HG03025 (cell line): Measurements from ENCODE around the gene RDH13.
"Not testable (repeated sequence)": the region's sequence is repeated elsewhere in the genome, so short reads cannot be mapped to it uniquely, and the experiment has no call there.

Source experiments
- ATAC-seq: cut with Tn5 transposase; IDR thresholded peaks from one replicate; pipeline ENCODE4 v1.9.1; 2021; ENCODE audit warnings: mild to moderate bottlenecking, moderate library complexity; ENCODE audit not compliant: unreplicated experiment, low FRiP score

The RDH13 gene

DNA sequence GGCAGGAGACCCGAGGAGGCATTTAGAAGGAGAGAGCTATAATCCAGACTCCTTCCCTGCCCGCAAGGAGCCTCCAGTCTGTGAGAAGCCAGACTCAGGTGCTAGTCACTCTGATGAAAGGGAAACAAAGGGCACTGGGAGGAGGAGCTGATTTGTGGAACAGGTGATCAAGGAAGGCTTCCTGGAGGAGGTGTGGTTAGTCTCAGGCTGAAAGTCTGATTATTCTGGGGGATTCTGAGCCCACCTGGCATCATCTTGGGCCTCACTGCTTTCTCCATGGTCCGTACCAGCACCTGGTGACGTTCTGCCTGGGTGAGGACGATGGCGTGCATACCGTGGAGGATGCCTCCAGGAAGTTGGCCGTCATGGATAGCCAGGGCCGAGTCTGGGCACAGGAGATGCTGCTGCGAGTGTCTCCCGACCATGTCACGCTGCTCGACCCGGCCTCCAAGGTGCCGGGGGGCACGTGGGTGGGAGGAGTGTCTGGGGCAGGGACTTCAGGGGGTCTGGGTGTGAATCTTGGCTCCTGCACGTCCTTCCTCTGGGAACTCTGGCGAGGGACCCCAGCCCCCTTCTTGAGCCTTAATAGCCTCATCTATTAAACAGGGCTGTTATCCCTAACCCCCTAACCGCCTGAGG, 16.6 kb upstream of the RDH13 start:
- no peak for ATAC-seq

DNA sequence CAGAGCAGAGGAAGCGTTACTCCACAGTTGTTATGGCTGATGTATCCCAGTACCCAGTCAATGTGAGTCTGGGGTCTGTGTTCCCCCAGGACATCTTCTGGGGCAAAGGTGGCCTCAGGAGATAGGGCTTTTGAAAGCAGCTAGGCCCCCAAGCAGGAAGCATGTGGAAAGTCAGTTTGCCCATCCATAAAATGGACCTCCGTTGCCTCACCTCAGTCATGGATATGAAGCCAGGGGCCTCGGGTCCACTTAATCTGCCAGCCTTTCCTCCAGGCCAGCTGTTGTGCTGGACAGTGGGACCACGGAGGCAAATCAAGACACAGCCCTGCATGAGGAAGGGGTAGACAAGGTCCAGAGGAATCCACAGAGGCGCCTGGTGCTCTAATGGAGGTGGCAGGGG, 16.0 kb upstream of the RDH13 start:
- ATAC-seq, result no peak

- no peak for ATAC-seq
These were observed 14.2 kb upstream of the RDH13 start for GRCh38 chr19:55077106-55077505.

DNA sequence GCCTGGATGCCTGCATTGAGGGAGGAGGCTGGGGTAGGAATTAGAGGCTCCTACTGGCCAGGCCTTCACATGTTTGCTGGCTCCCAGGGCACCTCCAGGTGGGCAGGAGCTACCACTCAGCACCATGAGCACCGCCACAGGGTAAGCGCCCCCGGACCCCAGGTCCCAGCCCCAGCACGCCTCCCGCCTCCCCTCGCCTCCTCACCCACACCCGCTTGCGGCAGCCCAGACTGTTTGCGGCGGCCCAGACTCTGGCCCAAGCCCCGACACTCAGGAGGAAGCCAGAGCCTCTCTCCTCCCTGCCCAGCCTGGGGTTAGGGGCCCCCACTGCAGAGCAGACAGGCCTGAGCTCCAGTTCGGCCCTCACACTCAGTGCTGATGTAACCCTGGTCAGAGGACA, 13.4 kb upstream of the RDH13 start:
- ATAC-seq, result no peak

DNA sequence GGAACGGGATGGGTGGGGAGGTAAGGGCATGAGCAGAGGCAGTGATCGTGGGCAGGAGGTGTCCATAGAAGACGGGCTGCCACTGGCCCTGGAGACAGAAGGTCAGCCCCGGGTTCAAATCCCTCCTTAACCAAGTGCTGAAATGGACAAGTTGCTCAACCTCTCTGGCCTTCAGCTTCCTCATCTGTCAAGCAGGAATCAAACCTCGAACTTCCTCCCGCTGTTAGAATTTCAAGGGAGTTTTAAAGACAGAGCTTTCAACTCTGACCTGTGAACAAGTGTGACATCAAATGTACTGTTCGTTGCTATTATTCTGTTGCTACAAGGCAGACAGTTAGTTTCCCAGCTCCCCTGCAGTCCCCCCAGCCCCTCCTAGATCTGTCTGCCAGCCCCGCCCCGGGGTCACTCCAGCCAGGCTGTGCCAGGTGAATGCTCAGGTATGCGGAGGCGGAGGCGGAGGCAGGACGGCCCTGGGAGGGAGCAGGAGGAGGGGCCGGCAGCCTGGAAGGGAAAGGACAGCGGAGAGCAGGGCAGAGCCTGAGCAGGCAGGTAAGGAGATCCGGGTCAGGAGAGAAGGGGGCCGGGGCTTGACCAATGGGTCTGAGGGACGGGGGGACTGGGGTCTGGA, 12.5 kb upstream of the RDH13 start, which contains the start of gene EPS8L1:
EPS8L1 (plus strand) TSS at position 499 of the 628 bp plus-strand sequence. CDS start 576 bp downstream, outside the sequence.
- no peak for ATAC-seq

DNA sequence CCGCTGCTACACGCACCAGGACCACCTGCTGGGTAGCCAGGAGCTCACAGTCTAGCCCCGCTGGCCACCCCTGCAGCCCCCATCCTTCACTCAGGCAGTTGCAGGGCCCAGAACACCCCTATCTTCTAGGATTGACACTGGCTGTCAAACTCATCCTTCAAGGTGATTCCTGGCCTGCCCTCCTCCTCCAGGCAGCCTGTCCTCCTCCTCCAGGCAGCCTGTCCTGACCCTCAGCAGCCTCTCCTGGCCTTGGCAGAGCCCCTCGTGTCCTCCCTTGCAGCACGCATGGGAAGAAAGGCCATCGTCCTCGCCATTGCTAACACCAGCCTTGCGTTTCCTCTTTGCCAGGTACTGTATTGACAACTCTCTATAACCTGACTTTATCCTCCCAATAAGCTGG, 9.0 kb upstream of the RDH13 start:
- ATAC-seq, result no peak

DNA sequence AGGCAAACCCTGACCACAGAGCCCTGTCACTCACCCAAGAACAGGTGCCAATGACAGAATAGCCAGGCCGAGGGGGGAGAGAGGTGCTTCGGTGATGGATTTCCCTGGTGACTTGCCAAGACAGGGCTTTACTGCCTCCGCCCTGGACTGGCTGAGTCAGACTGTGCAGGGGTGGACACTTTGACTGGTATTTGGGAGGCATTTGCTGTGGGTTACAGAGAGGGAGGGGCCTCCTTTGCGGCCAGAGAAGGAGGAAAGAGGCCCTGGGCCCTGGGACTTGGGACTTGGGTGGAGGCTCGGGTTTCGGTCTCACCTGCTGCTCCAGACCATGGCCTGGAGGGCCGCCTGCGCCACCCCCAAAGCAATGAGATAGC, 8.2 kb upstream of the RDH13 start:
- no peak for ATAC-seq

DNA sequence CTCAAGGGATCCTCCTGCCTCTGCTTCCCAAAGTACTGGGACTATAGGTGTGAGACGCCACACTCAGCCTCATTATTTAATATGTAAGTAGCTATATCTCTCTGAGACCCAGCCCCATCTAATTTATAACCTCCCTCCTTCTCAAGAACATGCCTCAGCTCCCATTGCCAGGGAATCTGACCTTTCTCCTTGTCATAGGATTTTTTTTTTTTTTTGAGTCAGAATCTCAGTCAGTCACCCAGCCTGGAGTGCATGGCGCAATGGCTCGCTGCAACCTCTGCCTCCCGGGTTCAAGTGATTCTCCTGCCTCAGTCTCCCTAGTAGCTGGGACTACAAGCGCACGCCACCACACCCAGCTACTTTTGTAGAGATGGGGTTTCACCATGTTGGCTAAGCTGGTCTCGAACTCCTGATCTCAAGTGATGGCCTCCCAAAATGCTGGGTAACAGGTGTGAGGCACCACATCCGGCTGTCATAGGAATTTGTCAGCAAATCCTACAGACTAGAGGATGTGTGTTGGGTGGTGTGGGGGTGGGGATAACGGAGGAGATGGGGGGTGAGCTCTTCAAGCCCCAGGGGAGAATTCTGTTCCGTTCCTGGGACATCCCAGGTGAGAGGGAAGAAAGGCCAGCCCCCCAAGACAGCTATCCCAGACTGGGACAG, 7.6 kb upstream of the RDH13 start:
- no peak for ATAC-seq

DNA sequence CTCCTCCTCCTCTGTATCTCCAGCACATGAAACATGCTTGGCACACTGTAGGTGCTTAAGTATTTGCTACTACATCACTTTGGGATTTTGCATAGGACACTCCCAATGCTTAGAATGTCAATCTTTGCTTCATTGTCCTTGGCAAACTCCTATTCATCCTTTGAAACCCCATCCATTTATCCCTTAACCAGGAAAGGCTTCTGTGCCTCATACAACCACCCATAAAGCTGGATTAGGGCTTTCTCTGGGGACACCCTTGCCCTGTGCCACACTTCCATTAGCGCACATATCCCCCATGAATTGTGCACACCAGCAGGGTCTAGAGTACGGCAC, 6.9 kb upstream of the RDH13 start:
- no peak for ATAC-seq

GRCh38 chr19:55068950-55069864, 6.3 kb upstream of the RDH13 start:
- ATAC-seq, result no peak

DNA sequence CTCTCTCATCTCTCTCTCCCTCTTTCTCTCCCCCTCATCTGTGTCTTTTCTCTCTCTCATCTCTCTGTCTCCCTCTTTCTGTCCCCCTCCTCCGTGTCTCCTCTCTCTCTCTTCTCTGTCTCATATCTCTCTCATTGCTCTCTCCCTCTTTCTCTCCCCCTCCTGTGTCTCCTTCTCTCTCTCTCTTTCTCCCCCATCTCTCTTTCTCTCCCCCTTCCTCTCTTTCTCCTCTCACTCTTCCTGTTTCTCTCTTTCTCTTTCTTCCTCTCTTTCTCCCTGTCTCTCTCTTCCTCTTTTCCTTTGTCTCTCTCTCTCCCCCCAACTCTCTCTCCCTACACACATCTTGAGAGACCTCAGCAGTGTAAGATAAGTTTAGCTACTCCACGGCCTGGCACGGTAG, 4.9 kb upstream of the RDH13 start:
- ATAC-seq, result no peak

DNA sequence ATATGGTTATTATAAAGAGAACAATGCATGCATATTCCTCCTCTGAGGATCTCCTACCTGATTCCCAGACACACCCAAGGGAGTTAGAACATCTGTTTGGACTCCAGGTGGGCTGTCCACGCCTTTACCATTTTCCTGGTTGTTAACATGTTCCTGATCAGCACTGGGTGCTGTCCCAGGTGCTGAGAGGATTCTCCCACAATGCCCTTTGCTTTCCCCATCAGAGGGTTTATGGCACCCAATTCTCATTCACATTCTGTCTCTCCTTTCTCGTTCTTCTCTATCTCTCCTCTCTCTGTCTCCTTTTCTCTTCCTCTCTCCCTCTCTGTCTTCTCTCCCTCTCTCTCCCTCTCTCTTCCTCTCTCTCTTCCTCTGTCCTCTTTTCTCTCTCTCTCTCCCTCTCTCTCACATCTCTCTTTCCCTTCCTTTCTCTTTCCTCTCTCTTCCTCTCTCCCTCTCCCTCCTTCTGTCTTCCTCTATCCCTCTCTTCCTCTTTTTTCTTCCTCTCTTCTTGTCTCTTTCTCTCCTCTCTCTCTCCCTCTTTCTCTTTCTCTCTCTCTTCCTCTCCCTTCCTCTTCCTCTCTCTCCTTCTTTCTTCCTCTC, 3.3 kb upstream of the RDH13 start:
- no peak for ATAC-seq

GRCh38 chr19:55065516-55065915, 2.6 kb upstream of the RDH13 start:
- ATAC-seq, result not testable (repeated sequence)

DNA sequence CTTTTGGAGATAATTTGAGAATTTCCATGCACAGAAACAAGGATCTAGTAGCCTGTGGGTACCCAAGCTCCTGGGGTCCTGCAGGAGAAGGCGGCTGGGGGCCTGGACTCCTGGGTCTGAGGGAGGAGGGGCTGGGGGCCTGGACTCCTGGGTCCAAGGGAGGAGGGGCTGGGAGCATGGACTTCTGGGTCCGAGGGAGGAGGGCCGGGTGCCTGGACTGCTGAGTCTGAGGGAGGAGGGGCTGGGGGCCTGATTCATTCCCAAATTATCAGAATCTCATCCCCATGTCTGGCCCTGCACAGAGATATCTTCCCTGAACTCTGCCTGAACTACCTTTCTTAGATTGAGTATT, 520 bp upstream of the RDH13 start:
- ATAC-seq, result no peak

- not testable (repeated sequence) for ATAC-seq
These were observed 2.7 kb downstream of the RDH13 start for GRCh38 chr19:55060287-55060686.

DNA sequence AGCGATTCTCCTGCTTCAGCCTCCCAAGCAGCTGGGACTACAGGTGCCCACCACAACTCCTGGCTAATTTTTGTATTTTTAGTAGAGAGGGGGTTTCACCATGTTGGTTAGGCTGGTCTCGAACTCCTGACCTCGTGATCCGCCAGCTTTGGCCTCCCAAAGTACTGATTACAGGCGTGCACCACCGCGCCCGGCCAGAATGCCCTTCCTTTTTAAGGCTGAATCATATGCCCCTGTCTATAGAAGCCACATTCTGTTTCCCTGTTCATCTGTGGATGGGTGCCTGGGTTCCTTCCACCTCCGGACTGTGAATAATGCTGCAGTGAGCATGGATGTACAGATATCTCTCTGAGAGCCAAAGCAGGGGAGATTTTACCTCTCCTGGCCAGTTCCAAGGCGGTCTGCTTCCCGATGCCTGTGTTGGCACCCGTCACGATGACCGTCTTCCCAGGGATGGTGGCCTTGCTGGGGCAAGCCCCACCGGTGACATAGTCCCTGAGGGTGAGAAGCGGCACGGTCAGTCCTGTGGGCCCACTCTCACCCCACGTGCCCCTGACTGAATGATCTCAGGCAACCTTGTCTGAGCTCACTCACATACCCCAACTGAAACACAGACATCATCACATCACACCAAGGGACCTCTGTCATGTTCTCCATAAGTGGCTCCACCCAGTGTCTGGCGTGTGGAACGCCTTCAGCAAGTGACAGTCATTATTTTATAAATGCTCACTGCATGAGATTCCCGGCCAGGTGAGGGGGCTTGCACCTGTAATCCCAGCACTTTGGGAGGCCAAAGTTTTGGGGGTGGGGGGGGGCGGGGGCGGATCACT, 4.0 kb downstream of the RDH13 start:
- ATAC-seq, result no peak

GRCh38 chr19:55056827-55057226, 6.1 kb downstream of the RDH13 start:
- ATAC-seq, result no peak

- no peak for ATAC-seq
These were observed 9.2 kb downstream of the RDH13 start for GRCh38 chr19:55053735-55054134.

GRCh38 chr19:55050749-55051532, 12.0 kb downstream of the RDH13 start:
- ATAC-seq, result no peak
